Measurements from ENCODE around the gene L3MBTL4.

The L3MBTL4 gene

GRCh38 chr18:6313415-6313814 lies 101.3 kb downstream of the L3MBTL4 start:
- Histone ChIP-seq H3K27me3 (ENCODE audit: insufficient read depth, low read depth, severe bottlenecking) (no peaks in the 10 kb centered on the region), H3K4me3 (ENCODE audit: low read depth, low read length) (no peak overlapping the region), H3K9me3 (ENCODE audit: severe bottlenecking) (no peaks in the 10 kb centered on the region), H3K27ac (no peak overlapping the region), H3K36me3 (no peaks in the 10 kb centered on the region)
- no peak for DNase-seq
- TF ChIP-seq CTCF (IDR thresholded peaks at IDR 0.05; ENCODE audit: low read depth, low read length) = no peak

GRCh38 chr18:6311456-6312215 lies 103.1 kb downstream of the L3MBTL4 start:
- TF ChIP-seq CTCF (IDR thresholded peaks at IDR 0.05; ENCODE audit: low read depth, low read length) = no peak
- Histone ChIP-seq H3K36me3 (no peaks in the 10 kb centered on the region), H3K27me3 (ENCODE audit: insufficient read depth, low read depth, severe bottlenecking) (no peaks in the 10 kb centered on the region), H3K4me3 (ENCODE audit: low read depth, low read length) (no peak overlapping the region), H3K27ac (no peak overlapping the region), H3K9me3 (ENCODE audit: severe bottlenecking) (no peaks in the 10 kb centered on the region)
- no peak for DNase-seq

- Histone ChIP-seq H3K27ac (no peak overlapping the region), H3K9me3 (ENCODE audit: severe bottlenecking) (no peaks in the 10 kb centered on the region), H3K27me3 (ENCODE audit: insufficient read depth, low read depth, severe bottlenecking) (no peaks in the 10 kb centered on the region), H3K36me3 (no peaks in the 10 kb centered on the region), H3K4me3 (ENCODE audit: low read depth, low read length) (no peak overlapping the region)
- TF ChIP-seq CTCF (IDR thresholded peaks at IDR 0.05; ENCODE audit: low read depth, low read length) = no peak
- no peak for DNase-seq
Observed at GRCh38 chr18:6310714-6311113, 104.0 kb downstream of the L3MBTL4 start.

GRCh38 chr18:6297875-6298274 lies 116.8 kb downstream of the L3MBTL4 start:
- Histone ChIP-seq H3K27me3 (ENCODE audit: insufficient read depth, low read depth, severe bottlenecking) (peaks cover 15% of the 10 kb centered on the region), H3K9me3 (ENCODE audit: severe bottlenecking) (no peaks in the 10 kb centered on the region), H3K27ac (no peak overlapping the region), H3K4me3 (ENCODE audit: low read depth, low read length) (no peak overlapping the region), H3K36me3 (no peaks in the 10 kb centered on the region)
- TF ChIP-seq CTCF (IDR thresholded peaks at IDR 0.05; ENCODE audit: low read depth, low read length) = no peak
- no peak for DNase-seq

- DNase-seq = no peak
- TF ChIP-seq CTCF (IDR thresholded peaks at IDR 0.05; ENCODE audit: low read depth, low read length) = no peak
- Histone ChIP-seq H3K9me3 (ENCODE audit: severe bottlenecking) (no peaks in the 10 kb centered on the region), H3K27ac (no peak overlapping the region), H3K4me3 (ENCODE audit: low read depth, low read length) (no peak overlapping the region), H3K36me3 (no peaks in the 10 kb centered on the region), H3K27me3 (ENCODE audit: insufficient read depth, low read depth, severe bottlenecking) (peaks cover 14% of the 10 kb centered on the region)
Observed at GRCh38 chr18:6294148-6294784, 120.4 kb downstream of the L3MBTL4 start.

Data from WERI-Rb-1 (cell line).